CMK (cell line): ENCODE data around the gene POTEG.
"Not testable (repeated sequence)": the region's sequence is repeated elsewhere in the genome, so short reads cannot be mapped to it uniquely, and the experiment has no call there.

ENCODE experiments used
- DNase-seq: peaks from one replicate; pipeline ENCODE4 v3.0.0-alpha.2; 2010; ENCODE audit warnings: low read depth

POTEG gene

GRCh38 chr14:19372813-19373500, 61.2 kb downstream of the POTEG start:
- not testable (repeated sequence) for DNase-seq

GRCh38 chr14:19371767-19372166, 62.4 kb downstream of the POTEG start:
- not testable (repeated sequence) for DNase-seq

GRCh38 chr14:19362803-19363202, 71.3 kb downstream of the POTEG start:
- DNase-seq = not testable (repeated sequence)

DNA sequence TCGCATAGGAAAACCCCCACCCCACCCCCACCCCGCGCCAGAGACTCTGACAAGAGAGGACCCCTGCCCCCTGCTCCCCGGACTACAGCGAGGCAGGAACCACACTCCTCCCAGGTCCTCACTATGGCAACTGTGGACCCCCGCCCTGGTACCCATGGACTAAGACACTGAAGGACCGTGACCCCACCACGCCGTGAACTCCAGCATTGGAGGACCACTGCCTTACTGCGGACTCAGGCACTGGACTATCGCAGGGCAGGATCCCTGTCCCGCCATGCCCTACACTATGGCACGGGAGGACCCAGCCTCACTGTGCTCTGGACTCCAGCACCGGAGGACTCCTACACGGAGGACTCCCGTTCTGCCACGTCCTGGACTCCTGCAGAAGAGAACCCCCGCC, 71.8 kb downstream of the POTEG start:
- DNase-seq = not testable (repeated sequence)

DNA sequence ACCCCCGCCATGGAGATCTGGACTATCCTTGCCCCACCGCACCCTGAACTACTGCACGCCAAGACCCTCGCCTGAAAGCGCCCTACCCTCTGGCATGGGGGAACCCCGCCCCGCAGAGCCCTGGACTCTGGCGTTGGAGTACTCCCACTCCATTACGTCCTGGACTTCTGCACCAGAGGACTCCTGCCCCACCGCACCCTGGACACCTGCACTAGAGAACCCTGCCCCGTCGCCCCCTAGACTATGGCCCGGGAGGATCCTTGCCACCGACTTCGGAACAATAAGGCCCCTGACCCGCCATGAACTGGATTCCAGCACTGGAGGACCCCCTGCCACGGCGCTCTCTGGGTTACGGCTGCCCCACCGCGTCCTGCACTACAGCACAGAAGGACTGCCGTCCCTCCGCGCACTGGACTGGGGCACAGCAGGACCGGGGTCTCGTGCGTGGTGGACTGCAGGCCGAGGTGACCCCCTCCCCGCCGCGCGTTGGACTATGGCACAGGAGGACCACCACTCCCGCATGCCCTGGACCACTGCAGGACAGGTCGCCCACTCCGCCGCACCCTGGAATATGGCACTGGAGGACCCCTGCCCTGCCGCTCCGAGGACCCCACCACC, 72.4 kb downstream of the POTEG start:
- DNase-seq = not testable (repeated sequence)

- not testable (repeated sequence) for DNase-seq
Measured at GRCh38 chr14:19360937-19361635, 73.1 kb downstream of the POTEG start.
